ACC112 (cell line): ENCODE measurements around the gene PCNX4.

Experiments
- H2AFZ ChIP-seq: fragments of 200-600 bp; sonication (generic); one replicate; pipeline ENCODE4 v1.6.0; 2017; ENCODE audit warnings: antibody characterized with exemption, low read length; ENCODE audit not compliant: unreplicated experiment
- H3K27ac ChIP-seq: fragments of 200-600 bp; sonication (generic); 2 replicates; pipeline ENCODE4 v1.5.1; 2014; ENCODE audit warnings: low read depth, mild to moderate bottlenecking, antibody characterized with exemption, low read length, moderate library complexity
- H3K27me3 ChIP-seq: fragments of 200-600 bp; sonication (generic); 2 replicates; pipeline ENCODE4 v1.6.1; 2014; ENCODE audit warnings: mild to moderate bottlenecking, antibody characterized with exemption, low read length, moderate library complexity, mixed read lengths; ENCODE audit not compliant: insufficient read depth
- H3K36me3 ChIP-seq: fragments of 200-600 bp; sonication (generic); 2 replicates; pipeline ENCODE4 v1.6.1; 2016; ENCODE audit warnings: mild to moderate bottlenecking, antibody characterized with exemption, low read length, moderate library complexity, mixed read lengths; ENCODE audit not compliant: insufficient read depth
- H3K4me1 ChIP-seq: fragments of 200-600 bp; sonication (generic); one replicate; pipeline ENCODE4 v1.6.1; 2016; ENCODE audit warnings: low read length, mixed read lengths; ENCODE audit not compliant: insufficient read depth, unreplicated experiment, control insufficient read depth
- H3K4me3 ChIP-seq: fragments of 200-600 bp; sonication (generic); 2 replicates; pipeline ENCODE4 v1.5.1; 2014; ENCODE audit warnings: mild to moderate bottlenecking, low read depth, low read length
- H3K79me2 ChIP-seq: fragments of 200-600 bp; sonication (generic); one replicate; pipeline ENCODE4 v1.6.0; 2016; ENCODE audit warnings: low read length; ENCODE audit not compliant: control insufficient read depth, unreplicated experiment, insufficient read depth

Gene PCNX4

GRCh38 chr14:60204843-60205774, 113.4 kb downstream of the PCNX4 start:
- Histone ChIP-seq H3K4me1 (no peaks in the 10 kb centered on the region), H3K36me3 (no peaks in the 10 kb centered on the region), H3K27ac (no peak overlapping the region), H3K4me3 (no peak overlapping the region), H3K79me2 (no peaks in the 10 kb centered on the region), H2AFZ (no peak overlapping the region), H3K27me3 (peaks cover 65% of the 10 kb centered on the region)

GRCh38 chr14:60206249-60206670, 114.5 kb downstream of the PCNX4 start:
- Histone ChIP-seq H3K27ac (no peak overlapping the region), H3K4me3 (no peak overlapping the region), H3K27me3 (peaks cover 65% of the 10 kb centered on the region), H3K4me1 (no peaks in the 10 kb centered on the region), H3K36me3 (no peaks in the 10 kb centered on the region), H3K79me2 (no peaks in the 10 kb centered on the region), H2AFZ (no peak overlapping the region)

GRCh38 chr14:60206837-60207533, 115.3 kb downstream of the PCNX4 start:
- Histone ChIP-seq H3K27me3 (peaks cover 65% of the 10 kb centered on the region), H2AFZ (no peak overlapping the region), H3K4me1 (no peaks in the 10 kb centered on the region), H3K4me3 (no peak overlapping the region), H3K36me3 (no peaks in the 10 kb centered on the region), H3K79me2 (no peaks in the 10 kb centered on the region), H3K27ac (no peak overlapping the region)

- Histone ChIP-seq H3K27me3 (peaks cover 71% of the 10 kb centered on the region), H3K36me3 (no peaks in the 10 kb centered on the region), H3K4me3 (no peak overlapping the region), H2AFZ (no peak overlapping the region), H3K79me2 (no peaks in the 10 kb centered on the region), H3K27ac (no peak overlapping the region), H3K4me1 (no peaks in the 10 kb centered on the region)
Observed at GRCh38 chr14:60210703-60211102, 119.0 kb downstream of the PCNX4 start.

- no peak overlapping the region for H3K4me3 ChIP-seq
- H2AFZ ChIP-seq: no peak overlapping the region
- H3K27ac ChIP-seq: no peak overlapping the region
- peaks cover 71% of the 10 kb centered on the region for H3K27me3 ChIP-seq
- no peaks in the 10 kb centered on the region for H3K36me3 ChIP-seq
- no peaks in the 10 kb centered on the region for H3K79me2 ChIP-seq
- no peaks in the 10 kb centered on the region for H3K4me1 ChIP-seq
Observed at GRCh38 chr14:60211153-60211552, 119.4 kb downstream of the PCNX4 start.

- Histone ChIP-seq H3K4me1 (no peaks in the 10 kb centered on the region), H3K36me3 (no peaks in the 10 kb centered on the region), H3K27me3 (peaks cover 67% of the 10 kb centered on the region), H3K4me3 (no peak overlapping the region), H3K79me2 (no peaks in the 10 kb centered on the region), H2AFZ (no peak overlapping the region), H3K27ac (no peak overlapping the region)
Observed at GRCh38 chr14:60212503-60213371, 121.0 kb downstream of the PCNX4 start.

- H2AFZ ChIP-seq: no peak overlapping the region
- no peaks in the 10 kb centered on the region for H3K79me2 ChIP-seq
- no peak overlapping the region for H3K4me3 ChIP-seq
- H3K4me1 ChIP-seq: no peaks in the 10 kb centered on the region
- no peaks in the 10 kb centered on the region for H3K36me3 ChIP-seq
- H3K27ac ChIP-seq: no peak overlapping the region
- H3K27me3 ChIP-seq: peaks cover 55% of the 10 kb centered on the region
Observed at GRCh38 chr14:60214003-60214402, 122.3 kb downstream of the PCNX4 start.

- Histone ChIP-seq H3K36me3 (no peaks in the 10 kb centered on the region), H3K27ac (no peak overlapping the region), H3K4me3 (no peak overlapping the region), H3K4me1 (no peaks in the 10 kb centered on the region), H2AFZ (no peak overlapping the region), H3K79me2 (no peaks in the 10 kb centered on the region), H3K27me3 (peaks cover 49% of the 10 kb centered on the region)
Observed at GRCh38 chr14:60214415-60215126, 122.8 kb downstream of the PCNX4 start.

- Histone ChIP-seq H3K36me3 (no peaks in the 10 kb centered on the region), H3K4me3 (no peak overlapping the region), H3K27me3 (peaks cover 44% of the 10 kb centered on the region), H3K4me1 (no peaks in the 10 kb centered on the region), H2AFZ (no peak overlapping the region), H3K79me2 (no peaks in the 10 kb centered on the region), H3K27ac (no peak overlapping the region)
Observed at GRCh38 chr14:60215127-60215444, 123.4 kb downstream of the PCNX4 start.
